ENCODE data around the gene IDI2. TPM values are rescaled to one million over a fixed set of nuclear protein-coding genes. Genes with fewer than 3 reads are reported as not detected.
A peak's percentile ranks its signal among the peaks of the same experiment; 100 is the strongest.

IDI2 gene
- total RNA-seq, 3 donors from 2014 or later (not counting 1 experiment from before 2014, with no cell fraction given) = not detected

- Histone ChIP-seq H3K27me3 (ENCODE audit: control insufficient read depth, insufficient read depth, low read length) (no peaks in the 10 kb centered on the region), H3K9me3 (ENCODE audit: control insufficient read depth, insufficient read depth, low read length) (no peaks in the 10 kb centered on the region), H3K4me1 (ENCODE audit: control insufficient read depth, insufficient read depth, low read length) (no peaks in the 10 kb centered on the region), H3K4me3 (ENCODE audit: low read length) (no peak overlapping the region), H3K27ac (ENCODE audit: low read length) (no peak overlapping the region), H3K36me3 (ENCODE audit: control insufficient read depth, insufficient read depth, low read length) (peaks cover 22% of the 10 kb centered on the region)
- no peak overlapping the region for H3K4me3 Mint-ChIP-seq
- H3K9me3 Mint-ChIP-seq = no peaks in the 10 kb centered on the region
- no peaks in the 10 kb centered on the region for H3K27me3 Mint-ChIP-seq (ENCODE audit: low read depth in 2 of 2)
- peak overlapping the region in 1 of 2 donors; percentile 8 for H3K27ac Mint-ChIP-seq
- H3K36me3 Mint-ChIP-seq = peaks cover 12% of the 10 kb centered on the region
- ATAC-seq = no peak
- 95% methylated on average over 9 of the region's 9 CpGs for WGBS (ENCODE audit: insufficient coverage)
- TF ChIP-seq CTCF (IDR thresholded peaks at IDR 0.05) = no peak
- intact Hi-C loops (cut with micrococcal nuclease) = no loop called here
- no peak for DNase-seq
- H3K4me1 Mint-ChIP-seq = peaks cover 0 to 8% of the 10 kb centered on the region in 2 donors
Observed at GRCh38 chr10:1020958-1021357, 4.7 kb downstream of the IDI2 start.

- Histone ChIP-seq H3K4me1 (ENCODE audit: control insufficient read depth, insufficient read depth, low read length) (no peaks in the 10 kb centered on the region), H3K36me3 (ENCODE audit: control insufficient read depth, insufficient read depth, low read length) (peaks cover 27% of the 10 kb centered on the region), H3K27ac (ENCODE audit: low read length) (no peak overlapping the region), H3K9me3 (ENCODE audit: control insufficient read depth, insufficient read depth, low read length) (no peaks in the 10 kb centered on the region), H3K4me3 (ENCODE audit: low read length) (no peak overlapping the region), H3K27me3 (ENCODE audit: control insufficient read depth, insufficient read depth, low read length) (no peaks in the 10 kb centered on the region)
- peaks cover 12% of the 10 kb centered on the region for H3K36me3 Mint-ChIP-seq
- H3K27ac Mint-ChIP-seq = peak overlapping the region in 1 of 2 donors; percentile 8
- H3K4me3 Mint-ChIP-seq = no peak overlapping the region
- peaks cover 0 to 8% of the 10 kb centered on the region in 2 donors for H3K4me1 Mint-ChIP-seq
- DNase-seq (no peak), ATAC-seq (no peak)
- H3K9me3 Mint-ChIP-seq = no peaks in the 10 kb centered on the region
- H3K27me3 Mint-ChIP-seq (ENCODE audit: low read depth in 2 of 2) = no peaks in the 10 kb centered on the region
- TF ChIP-seq CTCF (IDR thresholded peaks at IDR 0.05) = no peak
- 98% methylated on average over 10 of the region's 10 CpGs for WGBS (ENCODE audit: insufficient coverage)
- intact Hi-C loops (cut with micrococcal nuclease) = no loop called here
Observed at GRCh38 chr10:1020460-1020859, 5.2 kb downstream of the IDI2 start.

GRCh38 chr10:1019362-1019761, 6.3 kb downstream of the IDI2 start:
- Histone ChIP-seq H3K4me3 (ENCODE audit: low read length) (no peak overlapping the region), H3K36me3 (ENCODE audit: control insufficient read depth, insufficient read depth, low read length) (peaks cover 34% of the 10 kb centered on the region), H3K27me3 (ENCODE audit: control insufficient read depth, insufficient read depth, low read length) (no peaks in the 10 kb centered on the region), H3K4me1 (ENCODE audit: control insufficient read depth, insufficient read depth, low read length) (no peaks in the 10 kb centered on the region), H3K9me3 (ENCODE audit: control insufficient read depth, insufficient read depth, low read length) (no peaks in the 10 kb centered on the region), H3K27ac (ENCODE audit: low read length) (no peak overlapping the region)
- Mint-ChIP-seq H3K27me3 (ENCODE audit: low read depth in 2 of 2) (no peaks in the 10 kb centered on the region), H3K36me3 (peaks cover 12% of the 10 kb centered on the region), H3K4me3 (no peak overlapping the region), H3K9me3 (no peaks in the 10 kb centered on the region), H3K27ac (peak overlapping the region; percentile 21 to 31), H3K4me1 (peaks cover 0 to 8% of the 10 kb centered on the region in 2 donors)
- no peak for TF ChIP-seq CTCF (IDR thresholded peaks at IDR 0.05)
- 93% methylated on average over 10 of the region's 10 CpGs for WGBS (ENCODE audit: insufficient coverage)
- intact Hi-C loops (cut with micrococcal nuclease) = no loop called here
- no peak for DNase-seq
- ATAC-seq = no peak

- Mint-ChIP-seq H3K36me3 (peaks cover 33% of the 10 kb centered on the region), H3K4me1 (peaks cover 0 to 15% of the 10 kb centered on the region in 2 donors), H3K4me3 (no peak overlapping the region), H3K27me3 (ENCODE audit: low read depth in 2 of 2) (no peaks in the 10 kb centered on the region), H3K9me3 (no peaks in the 10 kb centered on the region), H3K27ac (no peak overlapping the region)
- no peaks in the 10 kb centered on the region for H3K27me3 ChIP-seq (ENCODE audit: control insufficient read depth, insufficient read depth, low read length)
- intact Hi-C loops (cut with micrococcal nuclease) = no loop called here
- no peak for TF ChIP-seq CTCF (IDR thresholded peaks at IDR 0.05)
- whole genome bisulfite sequencing (ENCODE audit: insufficient coverage) = over 99% methylated on average over 11 of the region's 11 CpGs
- H3K36me3 ChIP-seq (ENCODE audit: control insufficient read depth, insufficient read depth, low read length) = peaks cover 61% of the 10 kb centered on the region
- no peak for ATAC-seq
- H3K27ac ChIP-seq (ENCODE audit: low read length) = no peak overlapping the region
- no peak for DNase-seq
- H3K4me3 ChIP-seq (ENCODE audit: low read length) = no peak overlapping the region
- H3K4me1 ChIP-seq (ENCODE audit: control insufficient read depth, insufficient read depth, low read length) = no peaks in the 10 kb centered on the region
- H3K9me3 ChIP-seq (ENCODE audit: control insufficient read depth, insufficient read depth, low read length) = no peaks in the 10 kb centered on the region
Observed at GRCh38 chr10:1015688-1016087, 10.0 kb downstream of the IDI2 start.
